ENCODE results near the gene FRMD1.

Gene FRMD1

DNA sequence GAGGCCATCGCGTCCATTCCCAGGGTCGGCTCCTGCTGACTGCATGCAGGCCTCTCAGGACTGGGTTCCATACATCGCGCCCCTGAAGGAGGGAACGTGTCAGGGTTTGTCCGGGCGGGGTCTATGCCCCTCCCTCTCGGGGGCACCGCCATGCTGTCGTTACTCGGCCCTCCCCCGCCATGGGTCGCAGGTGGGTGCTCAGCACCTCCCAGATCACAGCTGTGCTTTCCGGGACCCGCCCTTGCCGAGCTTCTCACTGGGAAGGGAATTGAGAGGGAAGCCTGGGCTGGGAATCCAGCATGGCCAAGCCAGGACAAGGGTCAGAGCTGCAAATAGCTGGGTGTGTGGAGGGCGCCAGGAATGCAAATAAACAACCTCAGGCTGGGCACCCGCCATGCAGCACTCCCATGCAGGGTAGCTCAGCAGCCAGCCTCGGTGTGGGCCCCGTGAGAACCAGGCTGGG lies at the start of gene FRMD1:
Gene FRMD1 (minus strand): TSS at position 270 of the 463 bp plus-strand sequence. CDS start 118 bp downstream, at position 152.
- DNase-seq, result no peak

DNA sequence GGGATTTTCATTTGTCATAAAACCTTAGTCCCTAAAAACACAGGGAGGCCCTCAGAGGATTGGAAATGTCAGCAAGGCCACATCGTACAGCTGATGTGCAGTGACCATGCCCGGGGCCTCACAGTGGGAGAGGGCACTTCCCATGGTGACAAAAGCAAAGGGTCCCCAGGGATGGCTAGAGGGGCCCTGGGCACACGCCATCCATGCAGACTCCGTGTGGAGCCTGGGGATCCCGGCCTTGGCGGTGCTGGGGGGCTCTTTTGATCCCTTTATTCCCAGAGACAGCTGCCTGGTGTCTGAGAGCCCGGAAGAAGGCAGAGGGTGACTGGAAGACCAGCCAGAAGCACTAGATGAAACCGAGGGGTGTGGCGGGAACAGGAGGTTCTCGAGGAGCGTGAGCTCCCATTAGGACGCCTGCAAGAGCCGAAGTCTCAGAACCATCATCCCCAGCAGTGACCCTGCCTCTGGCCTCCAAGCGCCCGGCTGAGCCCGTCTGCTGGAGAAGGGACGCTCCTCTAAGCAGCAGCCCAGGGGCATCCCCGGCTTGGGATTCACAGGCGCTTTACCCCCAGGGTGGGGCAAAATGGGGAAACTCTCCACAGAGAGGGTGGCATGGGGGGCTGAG lies 49.1 kb upstream of the FRMD1 start:
- no peak for DNase-seq

DNA sequence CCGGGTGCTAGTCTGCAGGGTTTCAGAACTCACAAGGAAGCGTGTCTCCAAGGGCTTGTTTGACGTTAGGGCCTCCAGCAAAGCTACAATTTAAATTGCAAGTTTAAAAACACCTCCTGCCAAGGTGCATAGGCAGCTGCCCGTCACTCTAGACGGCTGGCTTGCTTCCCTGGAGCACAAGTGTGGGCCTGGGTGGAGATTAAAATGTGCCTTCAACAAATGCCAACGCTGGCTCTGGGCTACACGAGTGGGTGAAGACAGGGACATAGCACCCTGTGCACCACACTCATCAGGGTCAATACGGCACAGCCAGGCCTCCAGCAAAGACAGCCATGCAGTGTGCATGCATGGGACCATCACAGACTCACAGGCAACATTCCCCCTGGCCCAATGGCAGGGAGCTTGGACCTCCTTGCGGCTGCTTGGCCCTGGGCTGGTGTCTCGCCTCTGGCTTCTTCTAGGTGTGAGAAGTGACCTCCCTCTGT lies 48.4 kb upstream of the FRMD1 start:
- DNase-seq, result no peak

DNA sequence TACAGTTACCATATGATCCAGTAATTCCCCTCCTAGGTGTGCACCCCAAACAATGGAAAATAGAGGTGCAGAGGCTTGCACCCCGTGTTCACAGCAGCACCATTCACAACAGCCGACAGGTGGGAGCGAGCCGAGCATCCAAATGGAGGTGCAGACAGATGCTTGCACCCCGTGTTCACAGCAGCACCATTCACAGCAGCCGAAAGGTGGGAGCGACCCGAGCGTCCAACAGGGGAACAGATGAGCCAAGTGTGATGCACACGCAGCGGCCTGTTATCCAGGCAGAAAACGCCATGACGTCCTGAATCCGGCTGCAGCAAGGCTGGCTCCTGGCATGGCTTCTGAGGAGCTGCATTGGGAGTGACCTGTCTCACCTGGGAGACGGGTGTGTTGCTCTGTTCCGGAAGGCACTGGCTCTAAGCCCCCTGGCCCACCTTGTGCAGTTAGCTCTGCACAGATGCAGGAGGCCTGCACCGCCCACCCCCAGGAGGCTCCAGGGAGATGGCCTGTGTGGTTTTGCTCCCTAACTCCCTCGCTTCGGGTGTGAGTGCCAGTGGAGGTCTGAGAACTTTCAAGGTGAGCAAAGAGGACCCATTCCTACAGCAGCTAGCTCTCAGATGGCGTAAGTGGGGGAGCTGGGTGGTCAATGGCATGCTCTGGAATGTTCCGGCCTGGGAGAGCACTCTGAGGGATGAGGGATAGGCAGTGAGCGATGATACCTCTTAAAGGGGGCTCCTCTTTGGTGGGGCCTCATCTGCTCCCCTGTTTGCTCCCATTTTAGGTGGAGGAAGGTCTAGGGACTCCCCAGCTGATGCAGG lies 47.8 kb upstream of the FRMD1 start:
- DNase-seq, result no peak

DNA sequence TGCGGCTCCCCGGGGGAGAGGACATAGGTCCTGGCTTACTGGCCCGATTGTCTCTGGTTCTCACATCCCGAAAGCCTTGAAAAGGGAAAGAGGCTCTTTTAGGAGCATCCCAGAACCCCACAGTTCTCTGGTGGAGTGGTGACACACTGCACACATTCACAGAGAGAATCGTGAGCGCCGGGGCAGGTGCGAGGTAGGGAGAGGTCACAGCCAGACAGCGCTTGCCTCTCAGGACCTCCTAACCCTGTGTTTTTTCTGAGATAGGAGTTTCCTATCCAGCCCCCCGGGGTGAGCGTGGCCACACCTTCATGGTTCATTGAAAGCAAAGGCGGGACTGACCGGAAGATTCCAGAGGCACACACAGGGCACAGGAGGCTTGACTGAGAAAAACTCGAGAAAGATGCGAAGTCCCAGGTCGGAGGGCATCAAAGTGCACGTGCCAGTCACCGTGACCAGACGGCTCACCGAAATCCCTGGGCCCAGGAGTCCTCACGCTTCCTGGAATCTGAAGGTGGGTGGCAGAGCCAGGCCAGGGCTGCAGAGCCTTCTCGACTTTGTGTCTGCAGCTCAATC lies 46.5 kb upstream of the FRMD1 start:
- DNase-seq, result no peak

DNA sequence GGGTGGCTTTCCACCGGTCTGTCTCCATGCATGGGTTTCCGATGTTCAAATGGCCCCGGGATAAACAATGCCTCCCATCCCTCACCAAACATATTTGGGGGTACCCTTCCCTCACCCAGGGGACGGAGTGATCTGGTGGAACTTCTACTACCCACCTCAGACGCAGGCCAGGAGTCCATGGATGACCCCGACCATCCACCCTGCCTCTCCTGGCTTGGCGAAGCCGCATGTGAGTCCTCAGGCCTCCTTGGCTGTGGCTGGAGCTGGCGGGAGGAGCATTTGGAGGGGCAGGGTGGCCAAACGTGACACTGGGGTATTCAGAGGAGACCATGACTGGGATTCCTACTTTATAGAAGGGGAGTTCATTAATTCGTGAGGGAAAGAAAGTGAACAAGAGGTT lies 45.9 kb upstream of the FRMD1 start:
- DNase-seq, result no peak

DNA sequence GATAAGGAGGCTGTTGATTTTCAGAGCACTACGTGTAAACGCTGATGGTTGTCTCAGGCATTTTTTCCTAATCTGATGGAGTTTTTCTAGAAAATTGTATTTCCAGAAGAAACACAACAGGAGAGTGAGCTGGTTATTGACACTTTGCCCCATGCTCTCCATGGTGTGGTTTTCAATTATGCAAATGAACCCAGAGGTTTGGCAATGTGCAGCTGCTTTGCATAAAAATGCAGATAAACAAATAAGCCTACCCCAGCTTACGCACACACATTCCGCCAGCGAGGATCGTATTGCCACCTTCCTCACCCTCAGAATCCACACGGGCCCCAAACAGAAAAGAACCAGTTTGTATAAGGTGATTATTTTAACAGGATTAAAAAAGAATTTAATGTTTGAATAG lies 45.1 kb upstream of the FRMD1 start:
- DNase-seq, result no peak

DNA sequence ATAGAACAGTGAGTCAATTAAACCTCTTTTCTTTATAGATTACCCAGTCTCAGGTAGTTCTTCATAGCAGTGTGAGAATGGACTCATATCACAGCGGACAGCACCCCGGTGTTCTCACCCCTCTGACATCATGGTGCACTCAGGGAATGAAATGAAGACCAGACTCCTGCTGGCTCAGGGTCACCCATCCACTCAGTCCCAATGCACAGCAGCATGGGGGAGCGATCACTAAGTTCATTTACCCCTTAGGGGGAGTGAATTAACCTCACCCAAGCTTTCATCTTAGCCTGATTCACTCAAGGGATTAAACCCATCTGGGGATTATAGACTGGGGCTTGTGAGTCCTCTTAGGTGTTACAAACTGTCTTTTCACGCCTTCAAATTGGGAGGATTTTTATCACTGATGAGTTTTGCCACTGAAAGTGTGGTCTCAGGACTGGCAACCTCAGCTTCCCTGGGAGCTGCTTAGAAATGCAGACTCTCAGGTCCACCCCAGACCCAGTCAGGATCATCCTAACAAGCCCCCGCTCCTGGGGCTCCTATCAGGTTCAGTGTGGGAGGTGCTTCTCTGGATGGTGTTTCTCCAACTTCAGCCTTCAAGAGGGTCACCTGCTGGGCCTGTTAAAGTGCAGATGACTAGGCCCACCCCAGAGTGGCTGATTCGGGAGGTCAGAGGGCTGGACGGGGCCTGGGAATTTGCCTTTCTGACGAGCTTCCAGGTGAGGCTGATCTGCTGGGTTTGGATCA lies 44.3 kb upstream of the FRMD1 start:
- no peak for DNase-seq

DNA sequence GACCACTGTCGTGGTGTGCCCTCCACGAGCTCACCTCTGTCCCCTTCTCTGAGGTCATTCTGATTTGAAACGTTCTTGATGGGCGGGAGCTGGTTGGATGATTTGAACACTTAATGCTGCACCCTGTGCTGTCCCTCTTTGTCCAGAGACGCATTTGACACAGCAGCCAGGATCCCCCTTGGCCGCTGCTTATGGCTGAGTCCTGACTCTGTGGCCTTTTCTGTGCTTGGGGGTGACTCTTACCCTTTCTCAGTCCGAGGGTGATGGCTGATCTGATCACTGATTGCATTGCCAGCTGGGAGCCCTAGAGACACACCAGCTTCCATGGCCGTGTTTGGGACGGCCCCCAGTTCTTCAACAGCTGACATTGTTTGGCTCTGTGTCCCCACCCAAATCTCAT lies 43.5 kb upstream of the FRMD1 start:
- no peak for DNase-seq

DNA sequence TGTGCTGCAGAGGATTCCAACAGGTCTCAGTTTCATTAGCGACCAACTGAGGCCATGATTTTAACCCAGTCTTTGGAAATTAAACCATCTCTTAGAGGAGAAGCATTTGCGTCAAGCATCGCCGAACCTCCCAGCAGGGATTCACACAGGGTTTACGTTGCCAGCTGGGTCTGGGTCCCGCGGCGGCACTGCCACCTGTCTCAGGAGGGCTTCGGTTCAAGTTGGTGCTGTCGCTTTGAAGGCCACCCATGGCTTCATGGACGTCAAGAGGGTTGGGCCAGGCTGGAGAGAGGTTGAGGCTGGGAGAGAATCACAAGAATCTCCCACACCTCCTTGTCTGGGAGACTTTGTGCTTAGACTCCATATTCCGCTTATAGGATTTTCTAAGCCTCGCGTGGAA lies 43.0 kb upstream of the FRMD1 start:
- no peak for DNase-seq

DNA sequence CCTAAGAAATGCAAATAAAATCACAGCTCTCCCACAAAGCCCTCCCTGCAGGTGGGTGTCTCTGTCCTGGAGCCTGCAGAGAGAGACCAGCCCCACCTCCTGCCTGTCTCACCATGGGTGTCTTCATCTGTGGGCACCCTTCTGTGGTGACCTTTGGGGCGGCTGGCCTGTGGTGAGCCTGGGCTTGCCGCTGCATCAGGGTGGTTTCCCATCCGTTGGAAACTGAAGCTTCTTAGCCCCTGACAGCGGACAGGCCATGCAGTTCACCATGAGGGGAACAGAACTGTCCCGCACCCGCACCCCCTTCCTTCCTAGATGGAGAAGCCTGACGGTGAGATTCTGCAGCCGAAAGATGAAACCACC lies 42.3 kb upstream of the FRMD1 start:
- no peak for DNase-seq

DNA sequence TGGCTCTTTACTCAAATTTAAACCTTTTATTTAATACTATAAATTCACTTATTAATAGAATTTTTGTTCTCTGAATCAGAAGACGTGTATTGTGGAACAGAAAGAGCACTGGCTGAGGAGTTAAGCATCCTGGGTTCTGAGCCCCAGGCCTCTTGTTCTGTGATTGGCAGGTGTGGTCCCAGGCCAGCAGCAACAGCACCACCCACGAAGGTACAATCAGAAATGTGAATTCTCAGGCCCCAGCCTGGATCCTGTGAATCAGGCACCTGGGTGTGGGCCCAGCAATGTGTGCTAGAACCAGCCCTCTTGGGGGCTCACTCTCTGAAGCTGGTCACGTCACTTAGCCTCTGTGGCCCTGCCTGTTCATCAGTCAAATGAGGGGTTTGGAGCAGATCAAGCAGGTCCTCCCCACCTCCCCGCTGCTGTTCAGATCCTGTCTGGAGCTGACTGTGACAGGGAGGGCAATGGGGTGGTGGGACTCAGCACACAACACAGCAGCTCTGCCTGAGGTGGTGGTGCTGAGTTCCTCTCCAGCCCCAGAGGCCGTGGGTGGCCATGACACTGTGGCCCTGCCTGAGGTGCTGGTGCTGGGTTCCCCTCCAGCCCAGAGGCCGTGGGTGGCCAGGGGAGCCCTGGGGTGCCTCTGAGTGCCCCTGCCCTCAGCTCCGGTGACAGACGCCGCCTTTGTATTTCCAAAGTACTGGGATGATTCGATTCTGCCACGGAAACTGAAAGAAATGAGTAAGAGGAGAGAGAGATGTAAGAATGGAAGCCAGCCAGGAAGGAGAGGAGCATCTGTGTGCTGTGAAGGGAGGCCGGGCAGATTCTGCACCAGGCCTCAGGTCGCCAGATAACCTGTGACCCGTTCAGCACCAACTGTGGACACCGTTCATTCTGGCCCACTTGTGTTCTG lies 41.6 kb upstream of the FRMD1 start:
- DNase-seq, result no peak

DNA sequence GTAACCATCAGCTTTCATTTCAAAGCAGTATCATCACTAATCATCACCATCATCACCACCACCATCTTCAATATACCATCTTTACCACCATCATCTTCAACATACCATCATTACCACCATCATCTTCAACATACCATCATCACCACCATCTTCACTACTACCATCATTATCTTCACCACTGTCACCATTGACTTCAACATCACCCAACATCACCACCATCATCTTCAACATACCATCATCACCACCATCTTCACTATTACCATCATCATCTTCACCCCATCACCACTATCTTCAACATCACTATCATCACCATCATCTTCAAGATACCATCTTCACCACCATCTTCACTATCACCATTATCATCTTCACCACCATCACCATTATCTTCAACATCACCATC lies 40.5 kb upstream of the FRMD1 start:
- DNase-seq, result no peak

DNA sequence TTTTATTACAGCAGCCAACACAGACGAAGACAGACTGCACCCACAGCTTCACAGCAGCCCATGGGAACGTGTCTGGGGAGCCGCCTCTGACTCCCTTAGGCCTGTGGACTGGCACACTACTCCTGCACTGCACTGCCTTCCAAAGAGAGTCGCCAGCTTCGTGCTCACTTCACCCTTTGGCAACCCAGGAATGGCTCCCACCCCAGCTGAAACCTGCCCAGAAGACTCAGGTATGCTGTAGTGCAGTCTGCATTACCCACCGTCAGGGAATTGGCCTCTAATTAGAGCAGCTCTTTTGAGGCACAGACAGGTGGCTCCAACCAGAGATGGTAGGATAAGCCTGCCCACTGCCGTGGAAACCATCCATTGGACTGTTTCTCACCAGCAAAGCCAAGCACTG lies 39.9 kb upstream of the FRMD1 start:
- no peak for DNase-seq

DNA sequence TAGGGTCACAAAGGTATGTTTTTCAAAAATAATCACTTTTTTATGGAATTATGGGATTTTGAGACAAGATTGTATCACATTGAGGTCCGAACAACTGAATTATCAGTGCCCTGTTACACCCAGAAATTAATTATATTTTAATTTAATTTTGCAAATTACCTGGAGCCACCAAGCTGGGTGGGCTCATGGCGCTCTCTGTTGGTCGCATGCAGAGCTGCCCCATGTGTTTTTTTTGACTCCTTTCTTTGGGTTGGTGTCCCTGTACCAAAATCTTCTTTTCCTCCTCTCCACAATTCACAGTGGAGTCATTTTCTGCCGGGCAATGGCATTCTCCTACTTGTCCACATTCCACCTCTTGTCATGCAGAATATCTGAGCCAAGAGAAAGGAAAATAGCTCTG lies 38.9 kb upstream of the FRMD1 start:
- DNase-seq, result no peak

DNA sequence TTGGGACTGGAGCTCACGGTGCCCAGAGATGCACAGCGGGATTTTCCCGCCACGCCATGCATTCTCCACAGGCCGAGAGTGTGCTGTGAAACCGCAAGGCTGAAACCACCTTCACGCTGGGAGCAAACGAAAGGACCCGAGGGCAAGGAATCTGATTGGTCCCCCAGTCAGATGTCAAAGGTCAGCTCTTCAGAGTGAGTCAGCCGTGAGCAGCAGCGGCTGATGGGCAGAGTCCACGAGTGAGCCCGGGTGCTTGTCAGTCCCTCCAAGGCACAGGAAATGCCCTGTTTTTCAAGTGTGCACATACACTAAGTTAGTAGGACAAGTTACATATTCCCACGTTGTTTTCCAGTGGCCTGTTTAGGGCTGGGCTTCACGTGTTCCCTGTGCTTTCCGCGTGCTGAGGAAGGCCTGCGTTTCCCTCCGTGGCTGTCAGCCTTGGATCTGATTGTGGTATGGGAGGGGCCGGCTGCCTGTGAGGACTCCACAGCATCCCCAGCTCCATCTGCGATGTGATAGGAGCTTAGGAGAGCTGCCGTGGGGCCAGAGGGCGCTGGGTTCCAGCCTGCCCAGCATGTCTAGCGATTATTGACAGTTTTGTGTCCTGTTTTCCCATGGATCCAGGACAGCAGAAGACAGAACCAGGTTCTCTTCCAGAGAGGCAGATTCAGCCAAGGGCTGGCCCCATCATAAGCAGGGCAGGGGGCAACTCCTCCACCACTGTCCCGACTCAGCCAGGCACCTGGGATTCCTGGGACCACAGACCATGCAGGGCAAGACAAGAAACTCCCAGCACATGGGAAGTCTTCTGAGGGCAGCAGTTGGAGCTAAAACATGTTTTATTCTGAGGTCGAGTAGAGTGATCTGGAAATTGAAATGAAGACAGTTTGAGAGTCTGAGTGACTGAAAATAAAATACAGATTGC lies 38.2 kb upstream of the FRMD1 start:
- DNase-seq, result no peak

DNA sequence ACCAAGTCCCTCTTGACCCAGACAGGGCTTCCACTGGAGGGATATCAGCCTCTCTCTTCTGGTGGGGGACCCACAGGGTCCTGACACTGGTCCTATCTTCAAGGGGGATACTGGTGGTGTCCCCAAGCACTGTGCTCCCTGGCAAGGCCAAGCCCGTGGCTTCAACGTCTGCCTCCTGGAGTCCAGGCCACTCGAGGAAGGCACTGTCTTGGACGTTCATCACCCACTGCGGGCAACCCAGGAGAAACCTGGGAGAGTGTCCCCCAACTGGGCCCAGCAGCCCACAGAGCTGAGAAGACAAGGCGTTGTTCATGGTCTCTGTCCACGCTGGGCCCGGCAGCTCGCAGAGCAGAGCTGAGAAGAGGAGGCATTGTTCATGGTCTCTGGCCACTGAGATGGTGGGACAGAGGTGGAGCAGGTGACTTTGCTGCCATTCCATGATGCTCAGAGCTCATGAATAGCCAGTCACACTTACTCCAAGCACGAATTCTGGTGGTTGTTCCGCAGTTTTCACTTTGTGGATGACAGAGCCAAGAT lies 37.5 kb upstream of the FRMD1 start:
- no peak for DNase-seq

DNA sequence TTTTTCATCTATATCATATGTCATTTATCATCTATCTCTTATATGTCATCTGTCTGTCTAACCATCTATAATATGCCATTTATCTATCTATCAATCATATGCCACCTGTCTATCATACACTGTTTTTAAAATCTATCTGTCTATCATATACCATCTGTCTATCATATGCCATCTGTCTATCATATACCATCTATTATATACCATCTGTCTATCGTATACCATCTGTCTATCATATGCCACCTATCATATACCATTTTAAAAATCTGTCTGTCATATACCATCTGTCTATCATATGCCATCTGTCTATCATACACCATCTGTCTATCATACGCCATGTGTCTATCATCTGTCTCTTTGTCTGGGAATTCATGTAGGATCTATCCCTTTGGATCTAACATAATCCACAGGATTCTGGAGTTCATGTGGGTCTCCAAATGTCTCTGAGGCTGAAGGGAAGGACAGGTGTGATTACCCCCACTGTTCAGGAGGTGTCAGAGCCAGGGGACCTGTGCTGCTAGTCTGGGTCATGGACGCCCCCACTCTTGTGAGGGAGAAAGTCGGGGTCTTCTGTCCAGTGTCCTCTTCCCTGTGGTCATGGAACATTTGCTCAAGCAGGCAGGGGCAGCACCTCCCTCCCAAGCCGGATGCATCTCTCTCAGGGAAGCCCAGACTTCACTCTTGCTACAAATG lies 36.9 kb upstream of the FRMD1 start:
- no peak for DNase-seq

DNA sequence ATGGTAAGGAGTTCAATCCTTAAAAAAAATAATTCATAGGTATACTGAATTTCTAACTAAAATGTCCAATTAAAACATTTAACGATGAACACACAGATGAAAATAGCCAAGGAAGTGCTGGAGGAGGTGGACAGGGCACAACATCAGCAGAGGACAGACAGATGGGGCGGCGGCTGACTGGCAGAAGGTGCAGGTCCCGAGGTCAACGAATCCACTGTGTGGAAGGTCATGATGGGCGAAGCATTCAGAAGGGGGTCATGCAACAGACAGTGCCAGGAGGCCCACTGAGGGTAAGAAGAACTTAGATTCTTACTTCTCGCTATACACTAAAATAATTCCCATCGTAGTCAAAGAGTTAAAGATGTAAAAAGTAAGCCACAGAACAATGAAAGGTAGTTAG lies 34.2 kb upstream of the FRMD1 start:
- no peak for DNase-seq

DNA sequence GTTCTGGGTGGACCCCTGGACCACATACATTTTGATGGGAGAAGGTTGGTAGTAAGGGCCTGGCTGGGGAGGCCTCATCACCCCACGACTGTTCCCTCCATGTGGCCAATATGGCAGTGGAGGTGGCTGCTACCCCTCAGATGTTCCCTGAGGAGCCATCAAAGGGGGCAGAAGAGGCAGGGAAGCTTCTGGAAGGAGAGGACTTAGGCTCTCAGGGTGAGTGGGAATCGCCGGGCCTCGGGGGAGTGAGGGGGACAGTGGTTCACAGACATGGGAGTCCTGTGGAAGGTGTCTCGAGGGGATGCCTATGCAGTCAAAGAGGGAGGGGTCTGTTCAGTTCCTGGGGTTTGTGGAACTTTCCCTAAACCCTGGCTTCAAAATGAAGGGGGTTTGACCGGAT lies 32.9 kb upstream of the FRMD1 start:
- no peak for DNase-seq

Measured in activated T-cell treated with anti-CD3 and anti-CD28 coated beads, Interleukin-2, amount 50 U/mL, for 1 hour (primary cell).